ENCODE data around the gene FRS3. TPM values are rescaled to one million over a fixed set of nuclear protein-coding genes. Genes with fewer than 3 reads are reported as not detected.

Gene FRS3
- polyA plus RNA-seq, result 1 to 10 TPM; 1.6 to 3.3 TPM

- H3K27ac ChIP-seq (ENCODE audit: low read depth in 2 of 2, low read length in 1 of 2), result peak within 1 kb of the TSS; percentile 88 to 89
- H3K27me3 ChIP-seq (ENCODE audit: control insufficient read depth in 1 of 2, insufficient read depth in 2 of 2, low read length in 2 of 2), result no peaks in the 10 kb centered on the region
- 0 to 1% methylated on average over 53 to 73 of the region's 73 CpGs for WGBS, 2 donors
- peaks cover 0 to 9% of the 10 kb centered on the region in 2 donors for H3K4me1 ChIP-seq (ENCODE audit: control insufficient read depth in 2 of 2, insufficient read depth in 2 of 2, low read length in 1 of 2)
- H3K36me3 ChIP-seq (ENCODE audit: control insufficient read depth in 2 of 2, insufficient read depth in 2 of 2, low read length in 1 of 2), result peaks cover 0 to 5% of the 10 kb centered on the region in 2 donors
- peak within 1 kb of the TSS; percentile 52 to 68 for H3K4me3 ChIP-seq (ENCODE audit: low read depth in 1 of 2, low read length in 2 of 2)
- no peaks in the 10 kb centered on the region for H3K9me3 ChIP-seq (ENCODE audit: control insufficient read depth in 2 of 2, insufficient read depth in 1 of 2, low read depth in 1 of 2, low read length in 1 of 2)
Measured at GRCh38 chr6:41779788-41780550, at the start of gene FRS3. TSS of gene FRS3 (minus strand) at chr6:41779900. CDS start at chr6:41776987, 2,913 bp downstream.

- Histone ChIP-seq H3K27me3 (ENCODE audit: control insufficient read depth in 1 of 2, insufficient read depth in 2 of 2, low read length in 2 of 2) (no peaks in the 10 kb centered on the region), H3K36me3 (ENCODE audit: control insufficient read depth in 2 of 2, insufficient read depth in 2 of 2, low read length in 1 of 2) (no peaks in the 10 kb centered on the region), H3K27ac (ENCODE audit: low read depth in 2 of 2, low read length in 1 of 2) (no peak overlapping the region), H3K4me1 (ENCODE audit: control insufficient read depth in 2 of 2, insufficient read depth in 2 of 2, low read length in 1 of 2) (no peaks in the 10 kb centered on the region), H3K9me3 (ENCODE audit: control insufficient read depth in 2 of 2, insufficient read depth in 1 of 2, low read depth in 1 of 2, low read length in 1 of 2) (no peaks in the 10 kb centered on the region), H3K4me3 (ENCODE audit: low read depth in 1 of 2, low read length in 2 of 2) (no peak overlapping the region)
- 93 to 97% methylated on average over 2 of the region's 2 CpGs for WGBS, 2 donors
Measured at GRCh38 chr6:41826343-41827022, 46.8 kb upstream of the FRS3 start.

- H3K4me3 ChIP-seq (ENCODE audit: low read depth in 1 of 2, low read length in 2 of 2), result no peak overlapping the region
- H3K36me3 ChIP-seq (ENCODE audit: control insufficient read depth in 2 of 2, insufficient read depth in 2 of 2, low read length in 1 of 2), result no peaks in the 10 kb centered on the region
- H3K27ac ChIP-seq (ENCODE audit: low read depth in 2 of 2, low read length in 1 of 2), result no peak overlapping the region
- WGBS, 2 donors, result 81 to 86% methylated on average over 13 of the region's 13 CpGs
- no peaks in the 10 kb centered on the region for H3K27me3 ChIP-seq (ENCODE audit: control insufficient read depth in 1 of 2, insufficient read depth in 2 of 2, low read length in 2 of 2)
- no peaks in the 10 kb centered on the region for H3K4me1 ChIP-seq (ENCODE audit: control insufficient read depth in 2 of 2, insufficient read depth in 2 of 2, low read length in 1 of 2)
- no peaks in the 10 kb centered on the region for H3K9me3 ChIP-seq (ENCODE audit: control insufficient read depth in 2 of 2, insufficient read depth in 1 of 2, low read depth in 1 of 2, low read length in 1 of 2)
Measured at GRCh38 chr6:41824571-41825569, 45.2 kb upstream of the FRS3 start.

- no peak overlapping the region for H3K27ac ChIP-seq (ENCODE audit: low read depth in 2 of 2, low read length in 1 of 2)
- H3K27me3 ChIP-seq (ENCODE audit: control insufficient read depth in 1 of 2, insufficient read depth in 2 of 2, low read length in 2 of 2), result no peaks in the 10 kb centered on the region
- WGBS, 2 donors, result 89 to 100% methylated on average over 1 of the region's 1 CpG
- H3K36me3 ChIP-seq (ENCODE audit: control insufficient read depth in 2 of 2, insufficient read depth in 2 of 2, low read length in 1 of 2), result no peaks in the 10 kb centered on the region
- no peak overlapping the region for H3K4me3 ChIP-seq (ENCODE audit: low read depth in 1 of 2, low read length in 2 of 2)
- no peaks in the 10 kb centered on the region for H3K9me3 ChIP-seq (ENCODE audit: control insufficient read depth in 2 of 2, insufficient read depth in 1 of 2, low read depth in 1 of 2, low read length in 1 of 2)
- no peaks in the 10 kb centered on the region for H3K4me1 ChIP-seq (ENCODE audit: control insufficient read depth in 2 of 2, insufficient read depth in 2 of 2, low read length in 1 of 2)
Measured at GRCh38 chr6:41823178-41823577, 43.5 kb upstream of the FRS3 start.

GRCh38 chr6:41822021-41822420, 42.3 kb upstream of the FRS3 start:
- H3K36me3 ChIP-seq (ENCODE audit: control insufficient read depth in 2 of 2, insufficient read depth in 2 of 2, low read length in 1 of 2), result no peaks in the 10 kb centered on the region
- H3K4me1 ChIP-seq (ENCODE audit: control insufficient read depth in 2 of 2, insufficient read depth in 2 of 2, low read length in 1 of 2), result no peaks in the 10 kb centered on the region
- no peaks in the 10 kb centered on the region for H3K27me3 ChIP-seq (ENCODE audit: control insufficient read depth in 1 of 2, insufficient read depth in 2 of 2, low read length in 2 of 2)
- no peak overlapping the region for H3K4me3 ChIP-seq (ENCODE audit: low read depth in 1 of 2, low read length in 2 of 2)
- no peaks in the 10 kb centered on the region for H3K9me3 ChIP-seq (ENCODE audit: control insufficient read depth in 2 of 2, insufficient read depth in 1 of 2, low read depth in 1 of 2, low read length in 1 of 2)
- H3K27ac ChIP-seq (ENCODE audit: low read depth in 2 of 2, low read length in 1 of 2), result no peak overlapping the region
- WGBS, 2 donors, result 92 to 96% methylated on average over 1 of the region's 1 CpG

- Histone ChIP-seq H3K27me3 (ENCODE audit: control insufficient read depth in 1 of 2, insufficient read depth in 2 of 2, low read length in 2 of 2) (no peaks in the 10 kb centered on the region), H3K9me3 (ENCODE audit: control insufficient read depth in 2 of 2, insufficient read depth in 1 of 2, low read depth in 1 of 2, low read length in 1 of 2) (no peaks in the 10 kb centered on the region), H3K4me3 (ENCODE audit: low read depth in 1 of 2, low read length in 2 of 2) (no peak overlapping the region), H3K36me3 (ENCODE audit: control insufficient read depth in 2 of 2, insufficient read depth in 2 of 2, low read length in 1 of 2) (no peaks in the 10 kb centered on the region), H3K4me1 (ENCODE audit: control insufficient read depth in 2 of 2, insufficient read depth in 2 of 2, low read length in 1 of 2) (no peaks in the 10 kb centered on the region), H3K27ac (ENCODE audit: low read depth in 2 of 2, low read length in 1 of 2) (no peak overlapping the region)
- 88 to 95% methylated on average over 4 of the region's 4 CpGs for WGBS, 2 donors
Measured at GRCh38 chr6:41821266-41821665, 41.6 kb upstream of the FRS3 start.

GRCh38 chr6:41818271-41819054, 38.8 kb upstream of the FRS3 start:
- no peaks in the 10 kb centered on the region for H3K27me3 ChIP-seq (ENCODE audit: control insufficient read depth in 1 of 2, insufficient read depth in 2 of 2, low read length in 2 of 2)

GRCh38 chr6:41815587-41815986, 35.9 kb upstream of the FRS3 start:
- Histone ChIP-seq H3K4me3 (ENCODE audit: low read depth in 1 of 2, low read length in 2 of 2) (no peak overlapping the region), H3K36me3 (ENCODE audit: control insufficient read depth in 2 of 2, insufficient read depth in 2 of 2, low read length in 1 of 2) (no peaks in the 10 kb centered on the region), H3K4me1 (ENCODE audit: control insufficient read depth in 2 of 2, insufficient read depth in 2 of 2, low read length in 1 of 2) (no peaks in the 10 kb centered on the region), H3K9me3 (ENCODE audit: control insufficient read depth in 2 of 2, insufficient read depth in 1 of 2, low read depth in 1 of 2, low read length in 1 of 2) (no peaks in the 10 kb centered on the region), H3K27me3 (ENCODE audit: control insufficient read depth in 1 of 2, insufficient read depth in 2 of 2, low read length in 2 of 2) (no peaks in the 10 kb centered on the region), H3K27ac (ENCODE audit: low read depth in 2 of 2, low read length in 1 of 2) (no peak overlapping the region)
- 94% methylated on average over 1 of the region's 1 CpG for WGBS, 2 donors

More at GRCh38 chr6:41818271-41819054, 38.8 kb upstream of the FRS3 start:
- H3K27ac ChIP-seq (ENCODE audit: low read depth in 2 of 2, low read length in 1 of 2), result no peak overlapping the region
- H3K4me3 ChIP-seq (ENCODE audit: low read depth in 1 of 2, low read length in 2 of 2), result no peak overlapping the region
- no peaks in the 10 kb centered on the region for H3K4me1 ChIP-seq (ENCODE audit: control insufficient read depth in 2 of 2, insufficient read depth in 2 of 2, low read length in 1 of 2)
- H3K9me3 ChIP-seq (ENCODE audit: control insufficient read depth in 2 of 2, insufficient read depth in 1 of 2, low read depth in 1 of 2, low read length in 1 of 2), result no peaks in the 10 kb centered on the region
- no peaks in the 10 kb centered on the region for H3K36me3 ChIP-seq (ENCODE audit: control insufficient read depth in 2 of 2, insufficient read depth in 2 of 2, low read length in 1 of 2)
- 74 to 79% methylated on average over 4 of the region's 4 CpGs for WGBS, 2 donors

GRCh38 chr6:41814629-41815028, 34.9 kb upstream of the FRS3 start:
- H3K27me3 ChIP-seq (ENCODE audit: control insufficient read depth in 1 of 2, insufficient read depth in 2 of 2, low read length in 2 of 2), result no peaks in the 10 kb centered on the region
- no peaks in the 10 kb centered on the region for H3K9me3 ChIP-seq (ENCODE audit: control insufficient read depth in 2 of 2, insufficient read depth in 1 of 2, low read depth in 1 of 2, low read length in 1 of 2)
- no peak overlapping the region for H3K4me3 ChIP-seq (ENCODE audit: low read depth in 1 of 2, low read length in 2 of 2)
- 72 to 80% methylated on average over 4 of the region's 4 CpGs for whole genome bisulfite sequencing, 2 donors
- no peak overlapping the region for H3K27ac ChIP-seq (ENCODE audit: low read depth in 2 of 2, low read length in 1 of 2)
- H3K36me3 ChIP-seq (ENCODE audit: control insufficient read depth in 2 of 2, insufficient read depth in 2 of 2, low read length in 1 of 2), result no peaks in the 10 kb centered on the region
- H3K4me1 ChIP-seq (ENCODE audit: control insufficient read depth in 2 of 2, insufficient read depth in 2 of 2, low read length in 1 of 2), result no peaks in the 10 kb centered on the region

Measured in esophagus (tissue), 2 donors.